Endothelial cell of umbilical vein (primary cell): Measurements from ENCODE around the gene SLC38A8. TPM values are rescaled to one million over a fixed set of nuclear protein-coding genes. Genes with fewer than 3 reads are reported as not detected.

Source experiments
- BruUV-seq: library from RNA; stranded (reverse); fragments of 400-500 nt; replicated peaks from 2 replicates; lab custom pipeline; 2021; lab: Mats Ljungman, UMichigan
- CTCF ChIA-PET: fragments of 300-600, 350-600 bp; sonication (Branson Sonifier 250); formaldehyde crosslinking; loops from one replicate; lab custom pipeline; 2021; ENCODE audit warnings: antibody characterized with exemption, inconsistent platforms; lab: Charles Lee
- POLR2A ChIA-PET: fragments of 300-600, 350-600 bp; sonication (Branson Sonifier 250); formaldehyde crosslinking; loops from one replicate; lab custom pipeline; 2021; ENCODE audit warnings: antibody characterized with exemption, inconsistent platforms; lab: Charles Lee
- DNase-seq: peaks from one replicate; pipeline ENCODE4 v3.0.0-alpha.2; 2011; ENCODE audit warnings: low read depth, low spot score
- FAIRE-seq: peaks from 2 replicates; lab custom pipeline; 2011; peaks lifted over from hg19 to GRCh38; lab: Jason Lieb, UNC
- H2AFZ ChIP-seq: 2 replicates; pipeline ENCODE4 v1.6.0; 2012; ENCODE audit warnings: low read depth, low read length, control low read depth, inconsistent platforms
- H3K27ac ChIP-seq: 2 replicates; pipeline ENCODE4 v1.5.1; 2011; ENCODE audit warnings: low read depth, mild to moderate bottlenecking, control low read depth, low read length, moderate library complexity; ENCODE audit not compliant: insufficient read depth
- H3K27me3 ChIP-seq, 2 experiments: 2 replicates each; pipeline versions ENCODE4 v1.6.0 to v1.6.1; 2011; ENCODE audit warnings: low read length in 2 of 2, mixed read lengths in 1 of 2; ENCODE audit not compliant: control insufficient read depth in 2 of 2, insufficient read depth in 2 of 2
- H3K36me3 ChIP-seq, 2 experiments: 2 replicates in 1 of 2; 3 replicates in 1 of 2; pipeline ENCODE4 v1.5.1; 2011; ENCODE audit warnings: low read length in 2 of 2, mild to moderate bottlenecking in 1 of 2, moderate library complexity in 1 of 2; ENCODE audit not compliant: control insufficient read depth in 2 of 2, insufficient read depth in 2 of 2; ENCODE audit errors: extremely low read depth in 1 of 2
- H3K4me1 ChIP-seq: 3 replicates; pipeline ENCODE4 v1.5.1; 2011; ENCODE audit warnings: mild to moderate bottlenecking, low read length; ENCODE audit not compliant: control insufficient read depth, insufficient read depth; ENCODE audit errors: extremely low read depth
- H3K4me2 ChIP-seq: 2 replicates; pipeline ENCODE4 v1.6.1; 2011; ENCODE audit warnings: low read length, control low read depth, mixed read lengths; ENCODE audit not compliant: insufficient read depth
- H3K4me3 ChIP-seq, 3 experiments: fragments of 200-600 bp in 1 of 3; sonication (generic), shearing (Covaris generic) in 1 of 3; replicated peaks in 1 of 3; 2 replicates each; pipeline ENCODE4 v1.5.1; 2011 to 2016; ENCODE audit warnings: control low read depth in 3 of 3, low read length in 3 of 3, mild to moderate bottlenecking in 2 of 3, inconsistent platforms in 1 of 3, low read depth in 1 of 3, moderate library complexity in 1 of 3; ENCODE audit not compliant: insufficient read depth in 1 of 3
- H3K79me2 ChIP-seq: 2 replicates; pipeline ENCODE4 v1.6.0; 2012; ENCODE audit warnings: low read length, inconsistent platforms; ENCODE audit not compliant: control insufficient read depth, insufficient read depth
- H3K9ac ChIP-seq: replicated peaks from 2 replicates; pipeline ENCODE3; 2011; ENCODE audit warnings: low read length, control low read depth; ENCODE audit not compliant: insufficient read depth; ENCODE audit errors: extremely low read depth
- H3K9me1 ChIP-seq: replicated peaks from 3 replicates; pipeline ENCODE4 v1.6.0; 2011; ENCODE audit warnings: mild to moderate bottlenecking, low read length; ENCODE audit not compliant: control insufficient read depth, insufficient read depth; ENCODE audit errors: extremely low read depth
- H3K9me3 ChIP-seq: replicated peaks from 2 replicates; pipeline ENCODE4 v1.5.1; 2012; ENCODE audit warnings: low read length, inconsistent platforms; ENCODE audit not compliant: control insufficient read depth, insufficient read depth
- H4K20me1 ChIP-seq: replicated peaks from 2 replicates; pipeline ENCODE3; 2011; ENCODE audit warnings: mild to moderate bottlenecking, low read length; ENCODE audit not compliant: control insufficient read depth, insufficient read depth; ENCODE audit errors: extremely low read depth
- CTCF ChIP-seq, 2 donors: IDR thresholded peaks; 1 replicate in 1 of 2; 2 replicates in 1 of 2; pipeline ENCODE4 v1.5.1; 2011; ENCODE audit warnings: low read length in 2 of 2, mild to moderate bottlenecking in 2 of 2, moderate library complexity in 2 of 2, control low read depth in 1 of 2, inconsistent platforms in 1 of 2, low read depth in 1 of 2; ENCODE audit not compliant: insufficient read depth in 1 of 2; ENCODE audit errors: extremely low read depth in 1 of 2
- FOS ChIP-seq: IDR thresholded peaks from 2 replicates; pipeline ENCODE4 v1.6.1; 2011; ENCODE audit warnings: mild to moderate bottlenecking, low read length, moderate library complexity, borderline replicate concordance; ENCODE audit not compliant: insufficient read depth
- GATA2 ChIP-seq: IDR thresholded peaks from 2 replicates; pipeline ENCODE4 v1.7.0; 2011; ENCODE audit warnings: low read depth, mild to moderate bottlenecking, moderate library complexity, mixed read lengths, low read length; ENCODE audit not compliant: insufficient read length, insufficient read depth
- JUN ChIP-seq: IDR thresholded peaks from 2 replicates; pipeline ENCODE4 v1.6.1; 2011; ENCODE audit warnings: borderline replicate concordance, low read depth; ENCODE audit not compliant: insufficient read length, insufficient read depth
- MAX ChIP-seq: IDR thresholded peaks from 2 replicates; pipeline ENCODE4 v1.6.1; 2011; ENCODE audit not compliant: insufficient read depth, insufficient read length
- POLR2A ChIP-seq: IDR thresholded peaks from 2 replicates; pipeline ENCODE4 v1.6.1; 2012; ENCODE audit warnings: low read depth, mild to moderate bottlenecking, control low read depth, low read length
- dilution Hi-C: fragments of 300-500 bp; cut with MboI; formaldehyde crosslinking; loops from one replicate; pipeline ENCODE4 v1.15.0; 2019; ENCODE audit warnings: low sequenced_read_pairs; ENCODE audit not compliant: extremely low pct_ligation_motif_present
- intact Hi-C: fragments of 100-400 bp; cut with micrococcal nuclease; formaldehyde crosslinking; loops from one replicate; pipeline ENCODE4 v1.10.0; 2022
- polyA plus RNA-seq, 4 experiments: library from polyadenylated mRNA; depleted of rRNA in 3 of 4; stranded (reverse) in 3 of 4; unstranded in 1 of 4; fragments of >200 nt; gene quantifications; 2 replicates each; pipeline versions ENCODE4 v1.2.1 to v1.2.3, GENCODE V29; 2011 to 2012; ENCODE audit warnings: missing spikeins in 1 of 4
- total RNA-seq: library from RNA; stranded (reverse); gene quantifications from 2 replicates; pipeline ENCODE4 v1.2.3, GENCODE V29; 2021

The SLC38A8 gene
- total and polyA plus RNA-seq, 2 donors (not counting 3 experiments of a cell fraction or from before 2014, with no cell fraction given) = not detected

- no peak overlapping the region for H2AFZ ChIP-seq
- ChIA-PET CTCF (interaction anchor here (1.0 to 1.3 kb wide), 2 partner anchors 15 to 27 kb away, joined by 3 read pairs; no protein-coding TSS in a partner anchor), POLR2A (no interaction called here)
These were observed 45.9 kb downstream of the SLC38A8 start for GRCh38 chr16:83996481-83997252.

More at GRCh38 chr16:83996481-83997252, 45.9 kb downstream of the SLC38A8 start:
- Histone ChIP-seq H3K4me3 (no peak overlapping the region), H3K9ac (no peak overlapping the region), H4K20me1 (no peaks in the 10 kb centered on the region), H3K79me2 (no peaks in the 10 kb centered on the region), H3K36me3 (no peaks in the 10 kb centered on the region), H3K9me3 (no peaks in the 10 kb centered on the region), H3K4me1 (no peaks in the 10 kb centered on the region), H3K27me3 (no peaks in the 10 kb centered on the region), H3K27ac (no peak overlapping the region), H3K9me1 (no peaks in the 10 kb centered on the region), H3K4me2 (no peak overlapping the region)
- DNase-seq (no peak), FAIRE-seq (no peak)
- no TSS peak for BruUV-seq
- intact Hi-C loops (no loop called here), dilution Hi-C loops (no loop called here)
- no peak for TF ChIP-seq GATA2
- no peak for TF ChIP-seq FOS
- TF ChIP-seq JUN = no peak
- no peak for TF ChIP-seq MAX
- no peak for TF ChIP-seq POLR2A
- peak in 1 of 2 donors; percentile 10 for TF ChIP-seq CTCF (IDR thresholded peaks at IDR 0.05; ENCODE audit: extremely low read depth in 1 of 2, insufficient read depth in 1 of 2, low read depth in 1 of 2, low read length in 2 of 2)
